Myocyte (in vitro differentiated cells): Measurements from ENCODE around the gene LENG9. TPM values are rescaled to one million over a fixed set of nuclear protein-coding genes. Genes with fewer than 3 reads are reported as not detected.
A peak's percentile ranks its signal among the peaks of the same experiment; 100 is the strongest.

Source experiments
- DNase-seq: peaks from one replicate; pipeline ENCODE4 v3.0.0-alpha.2; 2012; ENCODE audit warnings: low read depth
- total RNA-seq: library from RNA; depleted of rRNA; stranded (reverse); fragments of >200 nt; gene quantifications from 2 replicates; pipeline ENCODE4 v1.2.3, GENCODE V29; 2014

LENG9 gene
- total RNA-seq, 1 donor from 2014 or later: 5.2 TPM

DNA sequence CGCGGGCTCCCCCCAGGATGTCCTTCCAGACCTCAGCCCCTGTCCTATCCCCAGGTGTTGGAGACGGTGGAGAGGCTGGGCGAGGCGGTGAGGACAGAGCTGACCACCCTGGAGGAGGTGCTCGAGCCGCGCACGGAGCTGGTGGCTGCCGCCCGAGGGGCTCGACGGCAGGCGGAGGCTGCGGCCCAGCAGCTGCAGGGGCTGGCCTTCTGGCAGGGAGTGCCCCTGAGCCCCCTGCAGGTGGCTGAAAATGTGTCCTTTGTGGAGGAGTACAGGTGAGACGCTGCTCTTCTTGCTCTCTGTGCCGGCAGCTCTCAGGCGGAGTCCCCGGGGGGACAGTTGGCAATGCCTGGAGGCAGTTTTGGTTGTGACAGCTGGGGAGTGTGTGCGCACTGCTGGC, 41.4 kb downstream of the LENG9 start:
- no peak for DNase-seq

DNA sequence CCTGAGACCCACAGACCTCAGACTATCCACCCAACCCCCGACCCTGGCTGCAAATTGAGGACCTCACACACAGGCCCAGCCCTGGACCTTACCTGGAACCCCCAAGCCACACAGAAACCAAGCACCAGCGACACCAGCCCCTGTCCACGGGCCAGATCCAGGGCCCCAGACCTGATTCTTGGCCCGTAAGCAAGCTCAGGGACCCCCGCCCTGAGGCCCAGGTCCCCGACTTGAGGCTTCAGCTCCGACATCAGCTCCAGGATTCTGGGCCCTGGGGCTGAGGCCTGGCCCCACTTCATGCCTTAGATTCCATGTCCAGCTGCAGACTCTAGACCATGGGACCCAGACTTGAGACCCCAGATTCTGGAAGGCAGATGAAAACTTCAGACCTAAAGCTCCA, 42.1 kb downstream of the LENG9 start:
- no peak for DNase-seq

DNA sequence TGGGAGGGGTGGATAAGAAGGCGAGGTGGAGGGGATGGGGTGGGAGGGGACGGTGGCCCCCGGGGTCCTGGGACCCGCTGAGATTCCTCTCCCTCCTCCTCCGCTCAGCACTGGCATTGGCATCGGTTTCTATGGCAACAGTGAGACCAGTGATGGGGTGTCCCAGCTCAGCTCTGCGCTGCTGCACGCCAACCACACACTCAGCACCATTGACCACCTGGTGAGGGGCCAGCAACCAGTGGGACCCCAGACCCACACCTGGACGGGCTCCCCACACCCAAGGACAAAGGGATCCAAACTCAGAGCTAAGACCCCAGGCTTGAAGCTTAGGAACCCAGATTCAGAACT, 42.4 kb downstream of the LENG9 start:
- no peak for DNase-seq

DNA sequence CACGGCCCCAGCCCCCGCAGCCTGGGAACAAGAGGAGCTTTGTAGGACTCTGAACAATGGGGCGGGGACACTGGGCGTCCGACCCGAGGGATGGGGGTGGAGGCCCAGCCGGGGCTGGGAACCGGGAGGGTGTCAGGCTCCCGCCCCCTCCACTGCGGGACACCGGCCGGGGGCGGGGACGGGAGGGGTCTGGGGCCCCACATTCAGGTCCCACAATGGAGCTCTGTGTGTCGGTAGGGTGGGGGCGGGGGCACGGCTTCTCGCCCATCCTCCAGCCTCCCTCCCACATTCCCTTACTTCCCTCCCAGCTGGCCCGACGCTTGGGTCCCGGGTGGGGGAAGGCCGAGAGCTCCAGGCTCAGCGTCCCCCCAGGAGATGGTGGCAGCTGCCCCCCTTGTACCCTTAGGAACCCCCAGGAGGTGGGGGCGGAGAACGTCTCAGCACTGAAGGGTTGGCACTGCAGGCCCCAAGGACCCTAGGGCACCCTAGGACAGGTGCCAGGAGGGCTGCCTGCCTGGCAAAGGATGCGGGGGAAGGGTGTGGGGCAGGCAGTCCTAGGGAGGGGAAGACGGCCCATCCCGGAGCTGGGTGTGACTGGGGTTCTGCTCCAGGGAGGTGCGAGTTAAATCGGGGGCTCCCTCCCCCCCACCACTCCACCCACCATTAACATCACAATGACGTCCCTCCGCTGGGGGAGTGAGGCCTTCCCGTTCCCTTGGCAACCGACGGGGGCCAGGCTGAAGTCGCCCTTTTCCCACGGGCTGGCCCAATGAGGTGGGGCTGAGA, 43.0 kb downstream of the LENG9 start:
- no peak for DNase-seq

DNA sequence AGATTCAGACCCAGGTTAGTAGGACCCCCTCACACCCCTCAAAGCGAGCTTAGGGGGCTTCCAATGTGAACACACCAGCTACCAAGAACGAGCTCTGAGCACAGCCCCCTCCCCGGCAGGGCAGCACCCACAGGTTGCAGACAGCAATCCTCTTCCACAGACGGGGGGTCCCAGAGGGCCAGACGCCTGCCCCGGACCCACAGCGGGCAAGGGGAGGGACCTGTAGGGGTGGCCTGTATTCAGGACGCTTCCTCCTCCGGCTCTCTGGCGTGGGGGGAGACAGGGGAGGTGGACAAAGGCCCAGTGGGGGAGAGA, 43.6 kb downstream of the LENG9 start:
- DNase-seq: no peak

DNA sequence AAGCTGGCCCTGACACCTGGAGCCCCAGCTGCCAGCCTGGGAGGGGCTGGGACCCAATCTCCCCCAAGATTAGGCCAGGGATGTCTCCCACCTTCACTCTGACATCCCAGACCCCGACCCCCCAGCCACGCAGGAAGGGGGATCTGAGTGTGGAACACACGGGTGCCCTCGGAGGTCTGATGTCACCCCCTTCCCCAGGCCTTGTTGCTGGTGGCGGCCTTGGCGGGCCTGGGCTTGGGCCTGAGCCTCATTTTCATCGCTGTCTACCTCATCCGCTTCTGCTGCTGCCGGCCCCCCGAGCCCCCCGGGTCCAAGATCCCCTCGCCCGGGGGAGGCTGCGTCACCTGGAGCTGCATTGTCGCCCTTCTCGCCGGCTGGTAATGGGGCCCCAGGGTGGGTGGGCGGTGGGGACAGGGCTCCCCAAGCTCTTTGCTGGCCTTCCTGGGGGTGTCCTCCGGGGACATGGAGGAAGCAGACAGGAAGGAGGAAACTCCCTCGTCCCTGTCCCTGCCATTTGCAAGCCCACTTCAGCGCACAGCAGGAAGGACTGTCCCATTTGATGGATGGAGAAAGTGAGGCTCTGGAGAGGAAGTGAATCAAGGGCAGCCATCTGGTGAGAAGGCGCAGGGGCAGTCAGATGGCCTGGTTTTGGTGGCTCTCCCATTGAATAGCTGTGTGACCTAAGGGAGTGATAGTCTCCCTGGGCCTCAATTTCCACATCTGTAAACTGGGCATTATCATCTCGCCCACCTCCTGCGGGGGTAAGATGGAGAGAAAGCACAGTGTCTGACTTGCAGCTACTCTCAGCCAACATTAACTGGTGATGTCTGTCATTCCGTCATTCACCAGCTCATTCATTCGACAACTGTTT, 44.4 kb downstream of the LENG9 start:
- no peak for DNase-seq

DNA sequence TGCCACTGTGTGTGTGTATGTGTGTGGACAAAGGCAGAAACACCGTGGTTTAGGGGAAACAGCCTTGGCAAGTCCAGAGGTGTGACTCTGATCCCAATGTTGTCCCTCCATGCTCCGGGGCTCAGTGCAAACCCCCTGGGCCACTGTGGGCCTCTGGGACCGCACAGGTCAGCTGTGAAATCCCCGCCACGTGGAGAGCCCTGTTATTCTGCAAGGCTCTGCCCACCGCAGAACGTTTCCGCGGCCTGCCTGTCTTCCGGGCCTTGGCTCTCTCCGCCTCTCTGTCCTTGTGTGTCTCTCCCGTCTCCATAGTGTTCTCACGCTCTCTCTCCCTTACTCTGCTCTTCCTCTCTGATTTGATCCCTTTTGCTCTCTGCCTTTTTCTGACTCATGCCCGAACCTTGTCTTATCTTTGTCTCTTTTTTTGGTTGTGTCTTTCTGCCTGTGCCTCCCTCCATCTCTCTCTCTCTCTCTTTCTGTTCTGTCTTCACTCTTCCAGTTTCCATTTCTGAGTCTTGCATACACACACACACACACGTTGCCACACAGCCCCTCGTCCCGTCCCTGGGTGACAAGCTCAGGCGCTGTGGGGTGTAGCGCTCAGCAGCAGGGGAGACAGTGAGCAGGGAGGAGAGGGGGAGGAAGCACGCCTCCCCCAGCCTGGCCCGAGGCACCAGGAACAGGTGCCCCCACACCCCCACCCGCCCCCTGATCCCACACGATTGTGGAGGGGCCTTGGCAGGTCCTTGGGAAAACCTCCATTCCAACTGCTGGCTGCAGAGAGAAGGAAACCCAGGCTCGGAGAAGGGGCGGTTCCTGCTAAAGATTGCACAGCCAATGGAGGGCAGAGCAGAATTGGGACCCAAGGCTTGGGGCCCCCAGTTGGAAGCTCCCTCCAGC, 45.3 kb downstream of the LENG9 start:
- peak; percentile 12 for DNase-seq

DNA sequence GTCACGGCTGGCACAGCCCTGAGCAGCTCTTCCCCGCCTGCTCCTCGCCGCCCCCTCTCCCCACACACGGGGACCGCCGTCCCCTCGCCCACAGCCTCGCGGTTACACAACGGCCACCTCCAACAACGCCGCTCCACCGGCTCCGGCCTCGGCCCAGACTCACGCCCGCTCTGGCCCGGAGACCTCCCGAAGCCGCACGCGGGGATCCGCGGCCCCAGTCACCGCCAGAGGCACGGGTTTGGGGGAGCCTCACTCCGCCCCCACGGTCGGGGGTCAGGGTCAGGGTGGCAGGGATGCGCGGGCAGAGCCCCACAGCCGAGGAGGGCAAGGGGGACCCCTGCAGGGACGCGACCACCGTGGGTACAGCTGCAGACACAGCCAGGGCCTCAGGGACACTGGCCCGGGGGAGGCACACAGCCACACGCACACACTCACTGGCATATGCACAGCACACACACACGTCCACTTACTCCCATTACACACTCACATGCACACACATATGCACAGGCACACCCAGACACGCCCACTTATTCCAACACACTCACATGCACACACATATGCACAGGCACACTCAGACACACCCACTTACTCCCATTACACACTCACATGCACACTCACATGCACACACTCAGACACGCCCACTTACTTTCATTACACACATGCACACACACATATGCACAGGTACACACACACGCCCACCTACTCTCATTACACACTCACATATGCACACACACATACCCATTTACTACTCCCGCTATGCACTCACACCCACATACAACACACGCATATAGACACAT, 46.7 kb downstream of the LENG9 start:
- DNase-seq: no peak

DNA sequence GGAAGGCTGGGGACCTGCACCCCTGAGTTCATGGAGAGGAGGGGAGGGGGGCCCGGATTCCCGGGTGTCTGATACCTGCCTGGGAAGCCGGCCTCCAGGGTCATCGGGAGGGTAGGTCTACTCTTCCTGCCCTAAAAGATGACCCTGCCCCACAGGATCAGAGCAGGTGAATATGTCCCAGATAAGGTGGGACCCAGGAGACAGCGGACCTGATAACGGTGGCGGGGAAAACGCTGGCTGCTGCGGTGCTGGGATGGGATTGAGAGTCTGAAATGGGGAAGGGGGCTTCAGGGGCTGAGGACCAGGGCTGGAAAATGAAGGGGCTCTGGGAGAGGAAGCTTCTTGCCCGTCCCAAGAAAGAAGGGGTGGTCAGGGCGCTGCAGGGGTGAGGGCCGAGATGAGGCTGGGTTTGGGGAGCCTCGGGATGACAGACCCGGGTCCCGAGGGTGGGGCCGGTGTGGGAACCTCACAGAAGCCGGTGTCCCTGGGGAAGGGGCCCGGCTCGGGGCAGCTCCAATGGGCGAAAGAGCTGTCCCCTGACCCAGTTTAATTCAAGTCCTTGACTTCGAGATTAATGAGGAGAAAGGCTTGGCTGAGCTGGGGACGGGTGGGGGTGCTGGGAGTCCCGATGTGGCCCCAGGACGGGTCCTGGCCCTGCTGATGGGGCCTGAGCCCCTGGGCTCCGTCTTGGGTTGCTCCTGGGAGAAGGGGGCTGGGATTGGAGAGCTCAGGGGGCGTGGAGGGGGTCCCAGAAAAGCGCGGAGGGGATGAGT, 47.5 kb downstream of the LENG9 start:
- DNase-seq: no peak

DNA sequence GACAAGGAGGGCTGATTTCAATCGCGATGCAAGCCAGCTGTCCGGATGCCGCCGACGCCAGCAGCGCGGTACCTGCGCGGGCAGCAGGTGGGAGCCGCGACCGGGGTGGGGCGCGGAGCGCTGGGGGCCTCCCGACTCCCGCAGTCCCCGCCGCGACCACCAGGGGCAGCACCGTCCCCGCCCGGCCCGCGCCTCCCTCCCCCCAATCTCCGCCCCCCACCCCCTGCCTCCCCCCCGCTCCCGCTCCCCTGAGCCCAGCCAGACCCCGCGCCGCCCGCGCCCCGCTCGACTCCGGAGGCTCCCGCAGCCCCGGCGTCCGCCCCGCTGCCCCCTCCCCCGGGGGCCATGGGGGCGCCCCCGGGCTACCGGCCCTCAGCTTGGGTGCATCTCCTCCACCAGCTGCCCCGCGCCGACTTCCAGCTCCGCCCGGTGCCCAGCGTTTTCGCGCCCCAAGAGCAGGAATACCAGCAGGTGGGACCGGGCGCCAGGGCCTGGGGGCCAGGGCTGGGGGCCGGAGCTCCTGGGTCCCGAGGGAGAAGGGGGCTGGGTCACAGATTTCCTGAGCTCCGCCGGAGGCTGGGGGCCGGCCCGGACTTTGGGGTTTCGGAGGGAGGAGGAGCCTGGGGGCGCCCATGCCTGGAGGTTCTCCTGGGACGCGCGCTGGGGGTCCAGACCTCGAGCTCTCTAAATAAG, 48.2 kb downstream of the LENG9 start, which contains the start of gene TTYH1:
TTYH1 (plus strand) TSS at position 257 of the 693 bp plus-strand sequence; CDS start at position 346, 89 bp downstream.
- no peak for DNase-seq

DNA sequence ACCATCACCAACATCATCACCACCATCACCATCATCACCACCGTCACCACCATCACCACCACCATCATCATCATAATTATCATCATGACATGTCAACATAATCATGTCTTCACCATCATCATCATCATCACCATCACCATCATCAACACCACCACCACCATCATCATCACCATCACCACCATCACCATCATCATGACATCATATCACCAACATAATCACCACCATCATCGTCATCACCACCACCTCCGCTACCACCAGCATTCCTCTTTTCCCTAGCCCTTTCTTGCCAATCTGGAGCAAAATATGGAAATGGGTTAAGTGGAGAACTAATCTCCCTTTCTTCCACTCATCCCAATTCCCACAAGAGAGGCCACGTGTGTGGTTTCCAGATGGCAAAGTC, 49.4 kb downstream of the LENG9 start:
- DNase-seq: no peak

DNA sequence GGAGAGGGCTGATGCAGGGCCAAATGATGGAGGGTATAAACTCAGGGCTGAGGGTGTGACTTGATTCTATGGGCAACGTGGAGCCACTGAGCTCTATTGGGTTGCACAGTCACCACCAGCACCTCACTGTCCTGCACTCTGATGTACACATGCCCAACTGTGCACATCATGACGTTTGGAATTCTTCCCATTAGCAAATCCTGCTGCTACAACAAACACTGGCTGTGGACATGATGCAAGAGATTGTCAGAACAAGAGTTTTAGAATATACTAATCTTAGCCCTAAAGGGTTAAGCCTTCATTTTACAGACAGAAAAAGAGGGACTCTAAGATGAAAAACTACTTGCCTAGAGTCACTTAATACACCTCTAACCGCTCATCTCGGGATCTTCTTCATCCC, 50.7 kb downstream of the LENG9 start:
- no peak for DNase-seq

Other genes with a start within 250 kb of the LENG9 start
- not detected in 2 replicates for gene LILRB3, start 240.8 kb downstream of the LENG9 start, total RNA-seq
- not detected in 2 replicates for gene LILRA6, start 221.0 kb downstream of the LENG9 start, total RNA-seq
- gene LILRB5, start 206.5 kb downstream of the LENG9 start, total RNA-seq: not detected in 2 replicates
- gene LILRB2, start 182.7 kb downstream of the LENG9 start, total RNA-seq: not detected in 2 replicates
- not detected in 2 replicates for gene LILRA5, start 150.6 kb downstream of the LENG9 start, total RNA-seq
- not detected in 2 replicates for gene LILRA4, start 124.6 kb downstream of the LENG9 start, total RNA-seq
- not detected in 2 replicates for gene LAIR1, start 98.8 kb downstream of the LENG9 start, total RNA-seq
- gene TTYH1, start 48.3 kb downstream of the LENG9 start, total RNA-seq: not detected in 2 replicates
- gene LENG8, start 14.6 kb downstream of the LENG9 start, total RNA-seq: 50.6 and 55.1 TPM in 2 replicates
- 4.4 and 6.2 TPM in 2 replicates for gene CDC42EP5, start 9.5 kb upstream of the LENG9 start, total RNA-seq
- gene LAIR2, start 39.1 kb upstream of the LENG9 start, total RNA-seq: not detected in 2 replicates
- not detected in 2 replicates for gene LILRA2, start 110.0 kb upstream of the LENG9 start, total RNA-seq
- not detected in 2 replicates for gene LILRA1, start 129.9 kb upstream of the LENG9 start, total RNA-seq
- gene LILRB1, start 166.7 kb upstream of the LENG9 start, total RNA-seq: not detected in 2 replicates
- gene LILRB4, start 199.2 kb upstream of the LENG9 start, total RNA-seq: not detected in 2 replicates